GM12891 (cell line): Measurements from ENCODE around the gene SETBP1.

Experiments
- PAX5 ChIP-seq: IDR thresholded peaks from 2 replicates; pipeline ENCODE4 v1.6.1; 2011; ENCODE audit warnings: low read length, moderate library complexity, mild to moderate bottlenecking; ENCODE audit not compliant: insufficient read depth, severe bottlenecking
- POLR2A ChIP-seq: IDR thresholded peaks from 2 replicates; pipeline ENCODE4 v1.6.1; 2011; ENCODE audit warnings: low read depth, low read length, control low read depth
- POLR2AphosphoS5 ChIP-seq: IDR thresholded peaks from 2 replicates; pipeline ENCODE4 v1.6.1; 2011; ENCODE audit warnings: low read depth, low read length, control low read depth
- POU2F2 ChIP-seq: IDR thresholded peaks from 2 replicates; pipeline ENCODE4 v1.6.1; 2011; ENCODE audit warnings: low read depth, mild to moderate bottlenecking, control low read depth, low read length, moderate library complexity
- SPI1 ChIP-seq: IDR thresholded peaks from 2 replicates; pipeline ENCODE4 v1.6.1; 2011; ENCODE audit warnings: low read depth, low read length, control low read depth
- TAF1 ChIP-seq: IDR thresholded peaks from 2 replicates; pipeline ENCODE4 v1.6.1; 2011; ENCODE audit warnings: low read depth, low read length, control low read depth

DNA sequence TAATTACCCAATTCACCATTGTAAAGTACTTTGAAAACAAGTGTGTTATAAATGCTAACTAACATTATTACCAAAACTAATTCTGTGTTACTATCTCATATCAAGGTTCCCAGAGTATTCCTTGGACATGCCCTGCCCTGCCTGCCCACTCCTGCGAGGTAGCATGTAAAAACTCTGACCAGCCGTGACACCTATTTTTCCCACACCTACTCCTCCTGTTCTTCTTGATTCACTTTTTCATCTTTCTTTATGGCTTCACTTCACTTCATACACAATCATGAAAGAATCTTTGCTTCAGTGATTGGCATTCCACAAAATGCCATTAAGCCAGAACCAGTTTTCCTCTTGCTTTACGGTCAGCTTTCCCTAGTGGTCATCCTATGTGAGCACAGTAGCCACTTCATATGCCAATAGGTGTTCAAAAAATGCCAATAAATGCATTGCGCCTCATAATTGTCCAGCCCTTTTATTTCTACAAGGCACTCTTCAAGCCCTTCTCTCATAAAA is 42.6 kb upstream of the SETBP1 start:
- TF ChIP-seq POLR2AphosphoS5 (no peak), POLR2A (no peak), PAX5 (no peak), TAF1 (no peak), SPI1 (no peak), POU2F2 (no peak)
